DND-41 (cell line): ENCODE measurements around the gene CFAP157.

Experiments used
- ATAC-seq: fragments of 200-7000 bp; cut with Tn5 transposase; 3 replicates; pipeline ENCODE4 v1.9.1; 2021; ENCODE audit warnings: low read depth; ENCODE audit not compliant: insufficient read depth
- DNase-seq: peaks from one replicate; pipeline ENCODE4 v3.0.0-alpha.2; 2020
- H2AFZ ChIP-seq: 2 replicates; pipeline ENCODE4 v1.6.0; 2012; ENCODE audit warnings: low read depth, low read length
- H3K27ac ChIP-seq: 2 replicates; pipeline ENCODE4 v1.5.1; 2012; ENCODE audit warnings: low read length, inconsistent platforms
- H3K27me3 ChIP-seq: fragments of 200-600 bp; sonication (generic); 2 replicates; pipeline ENCODE4 v1.6.0; 2012; ENCODE audit warnings: low read length, mild to moderate bottlenecking, inconsistent platforms; ENCODE audit not compliant: insufficient read depth, poor library complexity
- H3K36me3 ChIP-seq: 2 replicates; pipeline ENCODE4 v1.5.1; 2012; ENCODE audit warnings: low read length, inconsistent platforms; ENCODE audit not compliant: insufficient read depth
- H3K4me1 ChIP-seq: 2 replicates; pipeline ENCODE4 v1.5.1; 2012; ENCODE audit warnings: mild to moderate bottlenecking, low read length; ENCODE audit not compliant: insufficient read depth
- H3K4me2 ChIP-seq: 2 replicates; pipeline ENCODE4 v1.6.0; 2012; ENCODE audit warnings: mild to moderate bottlenecking, moderate library complexity, low read length, inconsistent platforms; ENCODE audit not compliant: insufficient read depth
- H3K4me3 ChIP-seq, 2 experiments: fragments of 200-600 bp in 1 of 2; shearing (Covaris generic) in 1 of 2; 2 replicates each; pipeline ENCODE4 v1.5.1; 2012 to 2016; ENCODE audit warnings: inconsistent platforms in 2 of 2, low read length in 2 of 2, mild to moderate bottlenecking in 2 of 2, low read depth in 1 of 2, moderate library complexity in 1 of 2
- H3K79me2 ChIP-seq: 2 replicates; pipeline ENCODE4 v1.6.0; 2012; ENCODE audit warnings: low read length, inconsistent platforms; ENCODE audit not compliant: insufficient read depth
- H3K9ac ChIP-seq: 2 replicates; pipeline ENCODE4 v1.6.0; 2012; ENCODE audit warnings: low read depth, mild to moderate bottlenecking, inconsistent platforms, low read length, moderate library complexity
- H3K9me3 ChIP-seq: 2 replicates; pipeline ENCODE4 v1.5.1; 2012; ENCODE audit warnings: low read length, moderate library complexity, mild to moderate bottlenecking, inconsistent platforms; ENCODE audit not compliant: insufficient read depth, severe bottlenecking
- H4K20me1 ChIP-seq: 2 replicates; pipeline ENCODE4 v1.6.0; 2012; ENCODE audit warnings: low read length; ENCODE audit not compliant: insufficient read depth
- CTCF ChIP-seq: IDR thresholded peaks from 2 replicates; pipeline ENCODE4 v1.5.1; 2012; ENCODE audit warnings: borderline replicate concordance, low read length, moderate library complexity, mild to moderate bottlenecking; ENCODE audit not compliant: poor library complexity, severe bottlenecking; ENCODE audit errors: extremely low read depth
- EZH2 ChIP-seq: IDR thresholded peaks from 3 replicates; pipeline ENCODE4 v1.6.1; 2012; ENCODE audit warnings: borderline replicate concordance, low read depth, mild to moderate bottlenecking, moderate library complexity, low read length, inconsistent platforms; ENCODE audit not compliant: severe bottlenecking

CFAP157 gene

GRCh38 chr9:127758843-127759242, 52.1 kb downstream of the CFAP157 start:
- H3K27me3 ChIP-seq = no peaks in the 10 kb centered on the region
- ATAC-seq (no peak), DNase-seq (no peak)
- no peaks in the 10 kb centered on the region for H3K9me3 ChIP-seq
- TF ChIP-seq EZH2 (no peak), CTCF (no peak)
- H2AFZ ChIP-seq = no peak overlapping the region
- no peaks in the 10 kb centered on the region for H3K79me2 ChIP-seq
- no peaks in the 10 kb centered on the region for H3K4me1 ChIP-seq
- H3K9ac ChIP-seq = no peak overlapping the region
- H4K20me1 ChIP-seq = no peaks in the 10 kb centered on the region
- no peaks in the 10 kb centered on the region for H3K36me3 ChIP-seq
- no peak overlapping the region for H3K4me2 ChIP-seq
- H3K27ac ChIP-seq = no peak overlapping the region
- no peak overlapping the region for H3K4me3 ChIP-seq

GRCh38 chr9:127761061-127761460, 54.3 kb downstream of the CFAP157 start:
- no peak for DNase-seq
- Histone ChIP-seq H3K36me3 (no peaks in the 10 kb centered on the region), H3K4me1 (no peaks in the 10 kb centered on the region), H3K9me3 (no peaks in the 10 kb centered on the region), H3K4me3 (no peak overlapping the region), H4K20me1 (no peaks in the 10 kb centered on the region), H3K9ac (no peak overlapping the region), H2AFZ (no peak overlapping the region), H3K27me3 (no peaks in the 10 kb centered on the region), H3K4me2 (no peak overlapping the region), H3K79me2 (no peaks in the 10 kb centered on the region), H3K27ac (no peak overlapping the region)
- ATAC-seq = no peak
- no peak for TF ChIP-seq CTCF
- no peak for TF ChIP-seq EZH2

GRCh38 chr9:127761491-127761956, 54.7 kb downstream of the CFAP157 start:
- no peak overlapping the region for H3K9ac ChIP-seq
- no peak for ATAC-seq

More at GRCh38 chr9:127761491-127761956, 54.7 kb downstream of the CFAP157 start:
- Histone ChIP-seq H3K9me3 (no peaks in the 10 kb centered on the region), H2AFZ (no peak overlapping the region), H3K4me3 (no peak overlapping the region), H3K27ac (no peak overlapping the region), H3K36me3 (no peaks in the 10 kb centered on the region), H4K20me1 (no peaks in the 10 kb centered on the region), H3K4me2 (no peak overlapping the region), H3K4me1 (no peaks in the 10 kb centered on the region), H3K27me3 (no peaks in the 10 kb centered on the region), H3K79me2 (no peaks in the 10 kb centered on the region)
- TF ChIP-seq EZH2 = no peak
- TF ChIP-seq CTCF = no peak
- DNase-seq = no peak
